ENCODE results near the gene GRM8.

DNA sequence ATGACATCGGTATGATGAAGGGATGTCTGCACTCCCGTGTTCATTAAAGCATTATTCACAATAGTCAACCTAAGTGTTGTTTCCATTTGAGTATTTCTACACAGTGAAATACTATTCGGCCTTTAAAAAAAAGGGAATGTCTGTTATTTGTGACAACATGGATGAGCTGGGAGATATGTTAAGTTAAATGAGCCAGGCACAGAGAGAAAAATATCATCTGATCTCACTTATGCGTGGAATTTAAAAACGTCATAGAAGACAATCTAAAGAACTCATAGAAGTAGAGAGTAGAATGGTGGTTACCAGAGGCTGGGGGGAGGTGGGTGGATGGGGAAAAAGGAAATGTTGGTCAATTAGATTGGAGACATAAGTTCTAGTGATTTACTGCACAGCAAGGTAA, 753.3 kb downstream of the GRM8 start:
- TF ChIP-seq CTCF (IDR thresholded peaks at IDR 0.05; ENCODE audit: low read length) (no peak), EZH2 (IDR thresholded peaks at IDR 0.05; ENCODE audit: borderline replicate concordance, low read length) (no peak)
